Prostate gland (tissue), 2 donors: Measurements from ENCODE around the gene FAM50A. TPM values are rescaled to one million over a fixed set of nuclear protein-coding genes. Genes with fewer than 3 reads are reported as not detected.

Experiments used
- DNase-seq: peaks from one replicate; pipeline ENCODE4 v3.0.0-alpha.2; 2019; ENCODE audit warnings: low spot score
- H3K27ac ChIP-seq, 2 donors: fragments of 200-600 bp; sonication (generic); 2 replicates each; pipeline ENCODE4 v1.5.1; 2017 to 2019
- H3K27me3 ChIP-seq: fragments of 200-600 bp; sonication (generic); replicated peaks from 2 replicates; pipeline ENCODE4 v1.5.1; 2019; ENCODE audit not compliant: insufficient read depth
- H3K36me3 ChIP-seq, 2 donors: fragments of 200-600 bp; sonication (generic); 1 replicate in 1 of 2; 2 replicates in 1 of 2; pipeline versions ENCODE4 v1.5.1 to v1.8.1; 2017 to 2019
- H3K4me1 ChIP-seq: fragments of 200-600 bp; sonication (generic); replicated peaks from 2 replicates; pipeline ENCODE4 v1.5.1; 2019
- H3K4me3 ChIP-seq, 2 donors: fragments of 200-600 bp; sonication (generic); 2 replicates each; pipeline ENCODE4 v1.5.1; 2017 to 2019
- H3K9me3 ChIP-seq: fragments of 200-600 bp; sonication (generic); 2 replicates; pipeline ENCODE4 v1.5.1; 2017
- CTCF ChIP-seq, 4 experiments: fragments of 200-600 bp in 2 of 4; fragments of 450-650 bp in 2 of 4; sonication (generic) in 2 of 4; IDR thresholded peaks; 1 replicate in 3 of 4; 2 replicates in 1 of 4; pipeline ENCODE4 v1.5.1; 2016 to 2019; ENCODE audit warnings: antibody characterized with exemption in 4 of 4, mild to moderate bottlenecking in 2 of 4, moderate library complexity in 2 of 4
- POLR2A ChIP-seq: fragments of 450-650 bp; IDR thresholded peaks from one replicate; pipeline ENCODE4 v1.6.1; 2016; ENCODE audit warnings: antibody characterized with exemption, mild to moderate bottlenecking
- POLR2AphosphoS5 ChIP-seq: sonication (generic); formaldehyde crosslinking; IDR thresholded peaks from one replicate; pipeline ENCODE4 v1.6.1; 2017; ENCODE audit warnings: antibody characterized with exemption
- WGBS: methylation state at CpG from one replicate; pipeline ENCODE4 v1.1.5; 2018; 5-methylcytosine and 5-hydroxymethylcytosine counted together
- intact Hi-C: fragments of 100-400 bp; cut with DNase I; formaldehyde crosslinking; loops from one replicate; pipeline ENCODE4 v1.14.2; 2022
- total RNA-seq, 2 donors: library from RNA; depleted of rRNA; stranded (reverse); fragments of >200 nt; gene quantifications; one replicate each; pipeline ENCODE4 v1.1.0, GENCODE V29; 2016

Gene FAM50A
- total RNA-seq, 2 donors from 2014 or later = 32.9 to 35.8 TPM

GRCh38 chrX:154437971-154438893 lies 5.7 kb upstream of the FAM50A start:
- DNase-seq = no peak
- 16% methylated on average over 11 of the region's 28 CpGs for WGBS
- no peaks in the 10 kb centered on the region for H3K36me3 ChIP-seq
- H3K27ac ChIP-seq = peak overlapping the region; percentile 79 to 87
- H3K9me3 ChIP-seq = no peaks in the 10 kb centered on the region
- intact Hi-C loops = loop anchor here (5.0 kb wide), 2 partner anchors 36 to 49 kb away; partner anchors contain the start of gene UBL4A
- H3K4me1 ChIP-seq = no peaks in the 10 kb centered on the region
- TF ChIP-seq CTCF (IDR thresholded peaks at IDR 0.05) (no peak), POLR2A (no peak), POLR2AphosphoS5 (no peak)
- peak overlapping the region; percentile 55 to 61 for H3K4me3 ChIP-seq
- no peaks in the 10 kb centered on the region for H3K27me3 ChIP-seq

GRCh38 chrX:154439841-154440240 lies 4.1 kb upstream of the FAM50A start:
- Histone ChIP-seq H3K27me3 (no peaks in the 10 kb centered on the region), H3K4me3 (no peak overlapping the region), H3K4me1 (no peaks in the 10 kb centered on the region), H3K36me3 (no peaks in the 10 kb centered on the region), H3K27ac (no peak overlapping the region), H3K9me3 (no peaks in the 10 kb centered on the region)
- WGBS = 85% methylated on average over 11 of the region's 18 CpGs
- TF ChIP-seq POLR2A (no peak), CTCF (IDR thresholded peaks at IDR 0.05) (no peak), POLR2AphosphoS5 (no peak)
- DNase-seq = no peak
- intact Hi-C loops = loop anchor here (5.0 kb wide), 2 partner anchors 38 to 47 kb away; partner anchors contain the start of gene UBL4A

- H3K4me3 ChIP-seq = no peak overlapping the region
- no peaks in the 10 kb centered on the region for H3K27me3 ChIP-seq
- no peak for TF ChIP-seq POLR2A
- TF ChIP-seq POLR2AphosphoS5 = no peak
- WGBS = 76% methylated on average over 14 of the region's 17 CpGs
- no peak overlapping the region for H3K27ac ChIP-seq
- intact Hi-C loops = no loop called here
- DNase-seq = no peak
- no peaks in the 10 kb centered on the region for H3K9me3 ChIP-seq
- no peaks in the 10 kb centered on the region for H3K4me1 ChIP-seq
- no peaks in the 10 kb centered on the region for H3K36me3 ChIP-seq
Measured at GRCh38 chrX:154440623-154441357, 3.2 kb upstream of the FAM50A start.

GRCh38 chrX:154441564-154441963 lies 2.4 kb upstream of the FAM50A start:
- Histone ChIP-seq H3K4me3 (no peak overlapping the region), H3K27me3 (no peaks in the 10 kb centered on the region), H3K4me1 (no peaks in the 10 kb centered on the region), H3K9me3 (no peaks in the 10 kb centered on the region), H3K36me3 (no peaks in the 10 kb centered on the region), H3K27ac (no peak overlapping the region)
- DNase-seq = no peak
- TF ChIP-seq CTCF (IDR thresholded peaks at IDR 0.05) (no peak), POLR2AphosphoS5 (no peak), POLR2A (no peak)
- WGBS = 70% methylated on average over 2 of the region's 11 CpGs
- intact Hi-C loops = no loop called here

- Histone ChIP-seq H3K36me3 (no peaks in the 10 kb centered on the region), H3K27ac (no peak overlapping the region), H3K4me1 (no peaks in the 10 kb centered on the region), H3K4me3 (no peak overlapping the region), H3K9me3 (no peaks in the 10 kb centered on the region), H3K27me3 (no peaks in the 10 kb centered on the region)
- peak; percentile 40 for DNase-seq
- TF ChIP-seq POLR2AphosphoS5 = no peak
- TF ChIP-seq CTCF (IDR thresholded peaks at IDR 0.05) = no peak
- TF ChIP-seq POLR2A = no peak
- WGBS = 63% methylated on average over 20 of the region's 21 CpGs
- intact Hi-C loops = no loop called here
Measured at GRCh38 chrX:154441984-154442707, 1.8 kb upstream of the FAM50A start.
